K562 (cell line): ENCODE results near the gene TRAPPC2L. TPM values are rescaled to one million over a fixed set of nuclear protein-coding genes. Genes with fewer than 3 reads are reported as not detected.

Source experiments
- ARID3A ChIP-seq: IDR thresholded peaks from 2 replicates; pipeline ENCODE4 v1.6.1; 2012; ENCODE audit warnings: low read depth, low read length, improper control_type of control experiment, borderline replicate concordance
- CUX1 ChIP-seq: fragments of 200-800 bp; sonication (Bioruptor generic); IDR thresholded peaks from 2 replicates; pipeline ENCODE4 v1.6.1; 2016; ENCODE audit warnings: missing genetic modification characterization, missing compliant biosample characterization
- FOXA3 ChIP-seq, 2 experiments: fragments of 450-650 bp in 1 of 2; sonication (generic) in 1 of 2; formaldehyde crosslinking; IDR thresholded peaks in 1 of 2; conservative IDR thresholded peaks in 1 of 2; 2 replicates each; pipeline versions ENCODE4 v1.4.0 to v1.8.0; 2020 to 2022; ENCODE audit warnings: mild to moderate bottlenecking in 2 of 2, missing genetic modification reagents in 1 of 2
- FOXJ3 ChIP-seq: sonication (generic); formaldehyde crosslinking; IDR thresholded peaks from 2 replicates; pipeline ENCODE4 v1.4.0; 2020; ENCODE audit warnings: mild to moderate bottlenecking, missing genetic modification reagents
- LEF1 ChIP-seq: fragments of 450-650 bp; IDR thresholded peaks from 2 replicates; pipeline ENCODE4 v1.6.1; 2016; ENCODE audit warnings: mild to moderate bottlenecking
- PRDM10 ChIP-seq: fragments of 450-650 bp; IDR thresholded peaks from 2 replicates; pipeline ENCODE4 v1.6.1; 2018; ENCODE audit not compliant: partially characterized antibody
- TEAD4 ChIP-seq, 2 experiments: sonication (generic) in 1 of 2; formaldehyde crosslinking in 1 of 2; IDR thresholded peaks; 2 replicates each; pipeline versions ENCODE4 v1.6.1 to v1.8.0; 2012 to 2022; ENCODE audit warnings: borderline replicate concordance in 1 of 2, inconsistent platforms in 1 of 2, low read length in 1 of 2, mild to moderate bottlenecking in 1 of 2, missing genetic modification reagents in 1 of 2
- ZBTB2 ChIP-seq: fragments of 450-650 bp; IDR thresholded peaks from 2 replicates; pipeline ENCODE4 v1.6.1; 2016; ENCODE audit warnings: antibody characterized with exemption
- polyA plus RNA-seq, 8 experiments: library from polyadenylated mRNA; depleted of rRNA in 4 of 8; stranded (reverse) in 5 of 8; unstranded in 3 of 8; fragments of >200 nt; fragmentation: Nextera tagmentation in 2 of 8; fragmentation: Illumina TruSeq in 1 of 8; extraction: Ambion mirVana in 2 of 8; extraction: Trizol in 1 of 8; gene quantifications; 2 replicates each; pipeline versions ENCODE4 v1.2.1 to v1.2.3, GENCODE V29; 2011 to 2014; ENCODE audit warnings: inconsistent platforms in 1 of 8, missing spikeins in 1 of 8
- total RNA-seq, 7 experiments: library from RNA; depleted of rRNA in 6 of 7; stranded (reverse); fragments of >200 nt in 6 of 7; fragmentation: Illumina TruSeq in 2 of 7; extraction: Trizol in 2 of 7; gene quantifications; 2 replicates each; pipeline versions ENCODE4 v1.2.1 to v1.2.3, GENCODE V29; 2011 to 2021; ENCODE audit warnings: low replicate concordance in 1 of 7

The TRAPPC2L gene
- total and polyA plus RNA-seq, 9 of the 15 experiments (the other 6 are each of a cell fraction or from before 2014, with no cell fraction given), result 60.4 to 398 (median 97.5) TPM

GRCh38 chr16:88882358-88883030 lies 25.6 kb downstream of the TRAPPC2L start (continued):
- TF ChIP-seq ZBTB2, result peak; percentile 67
- TF ChIP-seq FOXA3 (CRISPR knock-in tag; conservative IDR thresholded peaks at IDR 0.05 in 1 of 2, IDR thresholded peaks at IDR 0.05 in 1 of 2), result no peak
- TF ChIP-seq ARID3A, result no peak
- no peak for TF ChIP-seq PRDM10
- TF ChIP-seq CUX1 (CRISPR knock-in tag), result no peak
- no peak for TF ChIP-seq FOXJ3
- TF ChIP-seq TEAD4 (IDR thresholded peaks at IDR 0.05; ENCODE audit: low read length), result peak; percentile 87
- no peak for TF ChIP-seq TEAD4 (CRISPR knock-in tag; IDR thresholded peaks at IDR 0.05; ENCODE audit: borderline replicate concordance)
- TF ChIP-seq LEF1, result no peak
